CD4-positive, alpha-beta T cell (primary cell): ENCODE measurements around the gene MEGF11. TPM values are rescaled to one million over a fixed set of nuclear protein-coding genes. Genes with fewer than 3 reads are reported as not detected.

Source experiments
- ATAC-seq: fragments of 200-7000 bp; cut with Tn5 transposase; one replicate; pipeline ENCODE4 v1.10.0; 2022; ENCODE audit warnings: mild to moderate bottlenecking; ENCODE audit not compliant: poor library complexity
- CTCF ChIA-PET: fragments of 350-600 bp; sonication (Branson Sonifier 250); formaldehyde crosslinking; loops from one replicate; lab custom pipeline; 2021; ENCODE audit warnings: antibody characterized with exemption, inconsistent platforms; lab: Charles Lee
- POLR2A ChIA-PET: fragments of 350-600 bp; sonication (Branson Sonifier 250); formaldehyde crosslinking; loops from one replicate; lab custom pipeline; 2021; ENCODE audit warnings: antibody characterized with exemption, inconsistent platforms; lab: Charles Lee
- DNase-seq, 14 experiments: peaks; one replicate each; pipeline ENCODE4 v3.0.0-alpha.2; 2013 to 2020; ENCODE audit warnings: mixed read lengths in 2 of 14
- H3K27ac ChIP-seq, 2 donors: one replicate each; pipeline versions ENCODE4 v1.5.1 to v1.7.0; 2013; ENCODE audit warnings: low read length in 2 of 2, low read depth in 1 of 2, mild to moderate bottlenecking in 1 of 2
- H3K27me3 ChIP-seq, 2 experiments: 1 replicate in 1 of 2; 2 replicates in 1 of 2; pipeline versions ENCODE4 v1.6.1 to v1.7.0; 2013; ENCODE audit warnings: low read length in 2 of 2, control low read depth in 1 of 2, mild to moderate bottlenecking in 1 of 2, moderate library complexity in 1 of 2; ENCODE audit not compliant: insufficient read depth in 2 of 2, control insufficient read depth in 1 of 2
- H3K36me3 ChIP-seq: one replicate; pipeline ENCODE4 v1.6.1; 2013; ENCODE audit warnings: low read length, control low read depth; ENCODE audit not compliant: insufficient read depth
- H3K4me1 ChIP-seq: one replicate; pipeline ENCODE4 v1.6.1; 2013; ENCODE audit warnings: low read length, control low read depth; ENCODE audit not compliant: insufficient read depth
- H3K4me3 ChIP-seq: one replicate; pipeline ENCODE4 v1.5.1; 2013; ENCODE audit warnings: mild to moderate bottlenecking, low read length, moderate library complexity
- H3K9me3 ChIP-seq, 2 experiments: 1 replicate in 1 of 2; 2 replicates in 1 of 2; pipeline versions ENCODE4 v1.6.1 to v1.7.0; 2013; ENCODE audit warnings: low read length in 2 of 2, mild to moderate bottlenecking in 2 of 2, control low read depth in 1 of 2, moderate library complexity in 1 of 2; ENCODE audit not compliant: control insufficient read depth in 1 of 2, insufficient read depth in 1 of 2
- H3K27ac Mint-ChIP-seq: one replicate; pipeline ENCODE4 v1.8.0; 2020; ENCODE audit warnings: mixed read lengths
- H3K27me3 Mint-ChIP-seq: one replicate; pipeline ENCODE4 v1.8.0; 2021; ENCODE audit warnings: mixed read lengths
- H3K36me3 Mint-ChIP-seq: one replicate; pipeline ENCODE4 v1.8.0; 2021; ENCODE audit warnings: low read depth, mixed read lengths
- H3K4me1 Mint-ChIP-seq: one replicate; pipeline ENCODE4 v1.8.0; 2021; ENCODE audit warnings: low read depth, mixed read lengths
- H3K4me3 Mint-ChIP-seq: one replicate; pipeline ENCODE4 v1.8.0; 2020; ENCODE audit warnings: mild to moderate bottlenecking, mixed read lengths
- H3K9me3 Mint-ChIP-seq: one replicate; pipeline ENCODE4 v1.8.0; 2020; ENCODE audit warnings: mixed read lengths
- intact Hi-C, 2 experiments: fragments of 100-400 bp; cut with DNase I in 1 of 2; cut with micrococcal nuclease in 1 of 2; formaldehyde crosslinking; loops; one replicate each; pipeline versions ENCODE4 v1.15.1 to v1.9.0; 2023 to 2025; cut with DNase I, micrococcal nuclease
- total RNA-seq, 174 experiments: library from RNA in 2 of 174; stranded (reverse) in 2 of 174; gene quantifications; one replicate each; pipeline ENCODE4 v1.2.3 and lab custom pipeline; 2021 to 2026
- TF ChIP-seq, protein P1 (sequence below): fragments of 200-600 bp; IDR thresholded peaks from one replicate; pipeline ENCODE4 v1.8.0; 2022; ENCODE audit warnings: antibody characterized with exemption, mild to moderate bottlenecking

Gene MEGF11
- total RNA-seq, 2 experiments from 2014 or later, result not detected

DNA sequence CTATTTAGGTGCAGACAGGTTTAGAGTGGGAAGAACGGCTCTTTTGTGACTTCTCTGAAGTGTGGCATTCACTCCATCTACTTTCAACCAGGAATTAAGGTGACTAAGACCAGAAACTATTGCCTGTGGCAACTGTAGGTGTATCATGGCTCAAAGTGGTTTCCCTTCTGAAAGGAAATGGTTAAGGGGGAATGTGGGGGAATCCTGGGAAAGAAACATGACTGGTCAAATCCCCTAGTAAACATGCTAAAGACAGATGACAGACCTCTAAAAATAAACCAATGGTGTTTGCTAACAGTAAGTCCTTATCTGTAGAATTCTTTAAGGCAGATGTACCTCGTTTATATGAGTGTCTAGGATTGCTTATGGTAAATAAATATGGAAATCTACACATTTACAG, 56.9 kb downstream of the MEGF11 start:
- Histone ChIP-seq H3K27me3 (no peaks in the 10 kb centered on the region), H3K36me3 (no peaks in the 10 kb centered on the region), H3K9me3 (no peaks in the 10 kb centered on the region), H3K4me3 (no peak overlapping the region), H3K4me1 (no peaks in the 10 kb centered on the region), H3K27ac (no peak overlapping the region)
- Mint-ChIP-seq H3K9me3 (no peaks in the 10 kb centered on the region), H3K4me1 (no peaks in the 10 kb centered on the region), H3K36me3 (no peaks in the 10 kb centered on the region), H3K4me3 (no peak overlapping the region), H3K27me3 (peaks cover 9% of the 10 kb centered on the region), H3K27ac (no peak overlapping the region)
- TF ChIP-seq, protein P1, sequence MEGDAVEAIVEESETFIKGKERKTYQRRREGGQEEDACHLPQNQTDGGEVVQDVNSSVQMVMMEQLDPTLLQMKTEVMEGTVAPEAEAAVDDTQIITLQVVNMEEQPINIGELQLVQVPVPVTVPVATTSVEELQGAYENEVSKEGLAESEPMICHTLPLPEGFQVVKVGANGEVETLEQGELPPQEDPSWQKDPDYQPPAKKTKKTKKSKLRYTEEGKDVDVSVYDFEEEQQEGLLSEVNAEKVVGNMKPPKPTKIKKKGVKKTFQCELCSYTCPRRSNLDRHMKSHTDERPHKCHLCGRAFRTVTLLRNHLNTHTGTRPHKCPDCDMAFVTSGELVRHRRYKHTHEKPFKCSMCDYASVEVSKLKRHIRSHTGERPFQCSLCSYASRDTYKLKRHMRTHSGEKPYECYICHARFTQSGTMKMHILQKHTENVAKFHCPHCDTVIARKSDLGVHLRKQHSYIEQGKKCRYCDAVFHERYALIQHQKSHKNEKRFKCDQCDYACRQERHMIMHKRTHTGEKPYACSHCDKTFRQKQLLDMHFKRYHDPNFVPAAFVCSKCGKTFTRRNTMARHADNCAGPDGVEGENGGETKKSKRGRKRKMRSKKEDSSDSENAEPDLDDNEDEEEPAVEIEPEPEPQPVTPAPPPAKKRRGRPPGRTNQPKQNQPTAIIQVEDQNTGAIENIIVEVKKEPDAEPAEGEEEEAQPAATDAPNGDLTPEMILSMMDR, result no peak
- ChIA-PET POLR2A (no interaction called here), CTCF (no interaction called here)
- intact Hi-C loops, result no loop called here
- ATAC-seq, result no peak
- no peak for DNase-seq

DNA sequence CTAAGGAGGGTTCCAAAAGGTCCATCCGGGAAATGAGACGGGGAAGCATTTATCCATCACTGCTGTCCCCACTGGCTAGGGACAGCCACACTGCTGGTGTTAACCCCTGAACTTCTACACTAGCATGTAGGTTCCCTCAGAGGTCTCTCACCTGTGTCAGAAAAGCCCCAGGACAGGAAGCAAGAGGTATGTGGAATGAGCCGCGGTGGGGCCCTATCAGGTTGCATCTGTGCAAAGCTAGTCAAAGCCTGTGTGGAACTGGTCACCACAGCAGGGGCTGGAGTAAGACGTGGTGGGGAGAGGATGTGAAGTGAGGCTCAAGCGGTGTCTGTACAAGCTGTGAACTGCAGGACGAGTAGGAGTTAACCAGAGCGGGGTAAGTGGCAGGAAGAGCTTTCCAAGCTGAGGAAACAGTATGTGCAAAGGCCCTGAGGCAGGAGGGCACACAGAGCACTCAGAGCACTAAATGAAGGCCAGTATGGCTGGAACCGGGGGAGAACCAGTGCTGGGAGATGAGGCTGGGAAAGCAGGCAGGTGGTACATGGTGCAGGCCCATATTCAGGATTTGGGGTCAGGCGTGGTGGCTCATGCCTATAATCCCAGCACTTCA, 57.8 kb downstream of the MEGF11 start:
- Histone ChIP-seq H3K4me3 (no peak overlapping the region), H3K27ac (no peak overlapping the region), H3K9me3 (no peaks in the 10 kb centered on the region), H3K36me3 (no peaks in the 10 kb centered on the region), H3K4me1 (no peaks in the 10 kb centered on the region), H3K27me3 (no peaks in the 10 kb centered on the region)
- ChIA-PET POLR2A (no interaction called here), CTCF (no interaction called here)
- Mint-ChIP-seq H3K27ac (no peak overlapping the region), H3K36me3 (no peaks in the 10 kb centered on the region), H3K4me3 (no peak overlapping the region), H3K4me1 (no peaks in the 10 kb centered on the region), H3K9me3 (no peaks in the 10 kb centered on the region), H3K27me3 (peaks cover 9% of the 10 kb centered on the region)
- ATAC-seq (no peak), DNase-seq (no peak)
- TF ChIP-seq, protein P1, result no peak
- intact Hi-C loops, result no loop called here

DNA sequence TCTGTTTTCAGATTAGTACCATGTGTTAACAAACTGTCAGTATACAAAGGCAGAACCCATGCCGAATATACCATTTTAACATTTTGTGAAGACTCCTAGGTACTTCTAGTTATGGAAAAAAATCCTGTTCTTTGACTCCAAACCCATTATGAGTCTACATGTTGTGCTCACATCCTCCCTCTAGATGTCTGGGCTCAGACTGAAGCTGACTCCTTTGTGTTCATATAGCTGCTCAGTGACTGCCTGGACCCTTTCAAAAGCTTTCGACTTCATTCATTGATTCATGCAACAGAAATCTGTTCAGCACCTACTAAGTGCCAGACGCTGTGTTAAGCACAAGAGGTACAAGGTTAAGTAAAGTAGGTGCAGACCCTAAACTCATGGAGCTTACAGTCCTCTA, 60.5 kb downstream of the MEGF11 start:
- Mint-ChIP-seq H3K9me3 (no peaks in the 10 kb centered on the region), H3K27me3 (peaks cover 9% of the 10 kb centered on the region), H3K27ac (no peak overlapping the region), H3K4me1 (no peaks in the 10 kb centered on the region), H3K4me3 (no peak overlapping the region), H3K36me3 (no peaks in the 10 kb centered on the region)
- ChIA-PET POLR2A (no interaction called here), CTCF (no interaction called here)
- H3K4me1 ChIP-seq, result no peaks in the 10 kb centered on the region
- no peaks in the 10 kb centered on the region for H3K9me3 ChIP-seq
- no peak overlapping the region for H3K4me3 ChIP-seq
- H3K27ac ChIP-seq, result no peak overlapping the region
- DNase-seq, result no peak
- H3K27me3 ChIP-seq, result no peaks in the 10 kb centered on the region
- no peaks in the 10 kb centered on the region for H3K36me3 ChIP-seq
- no peak for ATAC-seq
- TF ChIP-seq, protein P1, result no peak
- intact Hi-C loops, result loop anchor here (2.0 to 5.0 kb wide), 2 partner anchors 554 to 556 kb away; no protein-coding TSS in a partner anchor
